GM21528 (cell line): ENCODE results near the gene HCRTR2.
"Not testable (repeated sequence)": the region's sequence is repeated elsewhere in the genome, so short reads cannot be mapped to it uniquely, and the experiment has no call there.

ENCODE experiments used
- ATAC-seq: cut with Tn5 transposase; IDR thresholded peaks from one replicate; pipeline ENCODE4 v1.9.1; 2021; ENCODE audit warnings: mild to moderate bottlenecking, moderate library complexity; ENCODE audit not compliant: unreplicated experiment, low FRiP score

The HCRTR2 gene

DNA sequence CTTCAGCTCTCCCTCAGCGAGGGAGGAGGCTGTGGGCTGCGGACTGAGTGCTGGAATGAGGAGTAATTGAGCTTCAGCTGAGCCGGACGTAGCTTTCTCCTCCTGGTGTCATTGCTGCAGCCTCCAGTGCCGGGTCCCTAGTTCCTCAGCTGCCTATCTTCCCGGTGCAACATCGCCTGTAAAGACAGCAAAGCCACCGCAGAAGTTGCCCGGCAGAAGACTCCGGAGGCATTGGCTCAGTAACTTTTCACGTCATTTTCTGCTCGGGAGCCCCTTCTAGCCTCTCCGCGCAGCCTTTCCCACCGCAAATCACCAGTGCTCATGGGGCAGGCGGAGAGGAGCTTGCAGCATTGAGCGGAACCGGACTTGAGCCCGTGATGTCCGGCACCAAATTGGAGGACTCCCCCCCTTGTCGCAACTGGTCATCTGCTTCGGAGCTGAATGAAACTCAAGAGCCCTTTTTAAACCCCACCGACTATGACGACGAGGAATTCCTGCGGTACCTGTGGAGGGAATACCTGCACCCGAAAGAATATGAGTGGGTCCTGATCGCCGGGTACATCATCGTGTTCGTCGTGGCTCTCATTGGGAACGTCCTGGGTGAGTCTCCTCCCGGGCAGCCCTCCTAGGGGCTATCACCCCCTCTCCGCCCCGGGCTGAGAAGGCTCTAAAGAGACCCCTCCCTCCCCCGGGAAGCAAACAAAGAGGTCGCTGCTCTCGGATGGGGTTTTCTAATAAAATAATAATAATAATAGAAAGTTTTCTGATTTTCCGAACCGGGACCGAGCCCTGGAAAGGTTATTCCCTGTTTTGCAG lies at the start of gene HCRTR2:
TSS of gene HCRTR2 (plus strand) at position 305 of the 816 bp plus-strand sequence. CDS start at position 378, 73 bp downstream.
- ATAC-seq: no peak

DNA sequence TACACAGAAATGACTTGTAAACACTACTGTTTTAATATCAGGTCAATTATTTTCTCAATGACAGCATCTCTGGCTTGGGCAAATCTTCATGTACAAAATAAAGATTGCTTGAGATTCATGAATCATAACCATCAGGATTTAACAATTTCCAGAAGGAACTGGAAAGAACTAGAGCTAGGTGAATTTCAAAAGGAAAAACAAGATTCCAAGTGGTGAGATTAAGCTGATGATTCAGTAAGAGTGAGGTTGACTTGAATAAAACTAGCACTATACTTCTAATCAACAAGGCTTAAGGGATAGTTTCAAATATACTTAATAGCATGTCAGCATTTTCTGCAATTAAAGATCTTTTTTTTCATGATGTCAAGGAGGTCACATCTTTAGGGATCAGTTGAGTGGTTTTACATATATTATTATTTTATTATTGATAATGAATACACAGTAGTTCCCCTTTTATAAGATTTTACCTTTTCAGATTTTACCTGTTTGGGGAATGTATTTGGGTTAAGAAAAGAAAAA lies 43.5 kb upstream of the HCRTR2 start:
- ATAC-seq: no peak

GRCh38 chr6:55131616-55132015 lies 42.7 kb upstream of the HCRTR2 start:
- no peak for ATAC-seq

- no peak for ATAC-seq
These were observed 37.4 kb upstream of the HCRTR2 start for GRCh38 chr6:55136916-55137315.

DNA sequence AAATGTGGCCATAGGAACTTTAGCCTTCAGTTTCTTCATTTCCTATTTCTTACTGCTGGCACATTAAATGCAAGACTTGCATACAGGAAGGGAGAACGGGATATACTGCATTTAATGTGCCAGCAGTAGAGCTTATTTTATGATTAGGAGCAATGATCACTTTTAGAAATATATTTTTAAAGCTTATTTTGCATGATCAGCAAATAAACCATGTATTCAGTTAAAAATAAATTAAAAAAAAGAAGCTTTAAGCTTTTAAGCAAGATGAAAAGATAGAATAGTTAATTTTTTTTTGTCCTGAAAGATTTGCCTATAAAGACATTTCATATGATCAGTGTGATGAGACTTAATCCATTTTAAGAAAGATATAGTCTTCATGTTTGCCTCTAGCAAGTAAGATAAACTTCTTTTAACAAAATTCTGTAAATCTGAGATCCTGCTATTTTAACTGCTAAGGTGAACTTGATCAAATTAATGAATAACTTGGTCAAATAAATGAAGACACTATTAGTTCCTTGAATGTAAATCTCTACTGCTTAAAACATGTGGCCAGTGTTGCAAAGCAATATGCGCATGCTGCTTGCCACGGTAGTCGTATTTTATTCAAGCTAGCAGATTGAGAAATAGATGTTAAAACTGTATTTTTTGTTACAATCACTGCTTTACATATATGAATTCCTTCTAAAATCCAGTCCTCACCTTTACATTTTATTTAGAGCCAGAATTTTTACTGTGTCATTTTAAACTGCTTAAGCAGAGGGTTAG lies 36.2 kb upstream of the HCRTR2 start:
- no peak for ATAC-seq

- ATAC-seq: no peak
These were observed 32.7 kb upstream of the HCRTR2 start for GRCh38 chr6:55141611-55142010.

- no peak for ATAC-seq
These were observed 31.7 kb upstream of the HCRTR2 start for GRCh38 chr6:55142610-55143009.

DNA sequence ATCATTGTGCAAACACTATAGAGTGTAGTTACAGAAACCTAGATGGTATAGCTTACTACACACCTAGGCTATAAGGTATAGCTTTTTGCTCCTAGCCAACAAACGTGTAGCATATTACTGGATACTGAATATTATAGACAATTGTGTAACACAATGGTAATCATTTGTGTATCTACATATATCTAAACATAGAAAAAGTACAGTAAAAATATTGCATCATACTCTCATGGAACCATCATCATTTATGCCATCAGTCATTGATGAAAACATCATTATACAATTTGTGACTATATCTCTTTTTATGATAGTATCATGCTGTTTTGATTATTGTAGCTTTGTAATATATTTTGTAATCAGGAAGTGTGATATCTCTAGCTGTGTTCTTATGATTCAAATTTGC lies 21.0 kb upstream of the HCRTR2 start:
- no peak for ATAC-seq

GRCh38 chr6:55158784-55159183 lies 15.5 kb upstream of the HCRTR2 start:
- not testable (repeated sequence) for ATAC-seq

DNA sequence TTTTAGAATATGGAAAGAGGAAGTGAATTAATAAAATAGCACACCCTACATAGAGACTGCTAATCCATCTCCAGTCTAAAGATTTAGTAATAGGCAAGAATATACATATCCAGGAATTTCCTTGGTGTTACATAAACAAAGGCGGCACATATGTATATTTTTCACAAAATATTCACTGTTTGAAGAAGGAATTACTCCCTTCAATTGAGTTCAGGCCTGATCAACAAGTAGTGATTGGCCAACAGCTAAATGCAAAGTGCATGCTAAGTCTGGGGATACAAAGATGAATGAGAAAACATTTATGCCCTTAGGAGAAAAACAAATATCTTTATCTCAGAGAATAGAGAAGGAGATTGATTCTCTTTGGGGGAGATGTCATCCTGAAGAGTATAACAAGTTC lies 6.5 kb upstream of the HCRTR2 start:
- ATAC-seq: no peak

- no peak for ATAC-seq
These were observed 1.0 kb downstream of the HCRTR2 start for GRCh38 chr6:55175078-55176049.

- ATAC-seq: no peak
These were observed 2.6 kb downstream of the HCRTR2 start for GRCh38 chr6:55176958-55177357.

GRCh38 chr6:55180258-55180657 lies 5.9 kb downstream of the HCRTR2 start:
- ATAC-seq: no peak

DNA sequence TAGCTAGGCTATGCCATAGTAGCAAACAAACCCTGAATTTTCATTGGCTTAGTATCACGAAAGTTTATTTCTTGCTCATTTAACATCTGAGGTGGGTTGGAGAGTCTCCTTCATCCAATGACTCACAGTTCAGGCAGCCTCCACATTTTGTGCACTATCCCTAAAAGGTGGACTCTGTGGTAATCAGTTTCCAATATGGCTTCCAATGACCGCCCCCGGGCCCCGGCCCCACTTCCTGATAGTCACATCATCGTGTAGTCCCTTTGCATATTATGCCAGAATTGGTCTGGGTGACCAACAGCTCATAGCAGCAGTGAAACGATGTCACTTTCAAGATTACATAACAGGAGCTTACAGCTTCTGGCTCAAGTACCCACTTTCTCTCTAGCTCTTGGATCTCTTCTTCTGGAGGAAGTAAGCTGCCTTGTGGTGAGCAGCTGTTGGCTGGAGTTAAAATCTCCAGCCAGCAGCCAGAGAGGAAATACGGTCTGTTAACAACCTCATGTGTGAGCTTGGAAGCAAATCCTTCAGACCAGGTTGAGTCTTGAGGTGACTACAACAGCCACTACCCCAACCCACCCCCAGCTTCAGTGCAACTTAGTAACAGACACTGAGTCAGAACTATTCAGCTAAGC lies 7.8 kb downstream of the HCRTR2 start:
- ATAC-seq: no peak

DNA sequence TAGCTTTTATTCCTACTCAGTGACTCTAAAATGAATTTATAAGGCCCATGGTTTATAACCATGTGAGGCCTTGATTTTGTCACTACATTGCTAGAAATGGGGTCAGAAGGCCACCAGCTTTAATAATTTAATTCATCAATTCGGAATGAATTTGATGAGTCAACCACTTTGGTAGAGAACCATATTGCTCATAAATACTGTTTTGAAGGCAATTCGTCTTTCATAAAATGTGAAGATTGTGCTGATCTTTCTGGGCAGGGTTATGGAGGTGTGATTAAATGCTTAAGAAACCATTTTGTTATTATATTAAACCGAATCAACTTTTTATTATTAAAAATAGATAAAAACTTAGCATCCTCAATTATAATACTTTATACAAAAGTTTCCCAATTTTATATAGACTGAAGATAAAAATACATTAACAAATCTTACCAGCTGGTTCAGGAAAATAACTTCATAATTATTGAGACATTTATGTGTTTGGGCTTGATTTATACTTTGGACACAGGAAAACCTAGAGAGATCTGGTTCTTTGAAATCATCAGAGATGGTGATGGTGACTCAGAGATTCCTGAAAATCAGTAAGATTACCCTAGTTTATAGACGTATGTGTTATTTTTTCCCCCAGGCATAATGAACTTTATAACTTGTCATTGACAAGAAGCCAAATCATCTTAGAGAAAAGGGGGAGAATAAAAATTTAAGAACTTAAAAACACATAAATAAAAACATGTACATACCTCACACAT lies 10.6 kb downstream of the HCRTR2 start:
- no peak for ATAC-seq

GRCh38 chr6:55198715-55199114 lies 24.4 kb downstream of the HCRTR2 start:
- no peak for ATAC-seq

GRCh38 chr6:55199239-55199638 lies 24.9 kb downstream of the HCRTR2 start:
- ATAC-seq: no peak

- ATAC-seq: no peak
These were observed 34.5 kb downstream of the HCRTR2 start for GRCh38 chr6:55208478-55209458.
